ENCODE data around the gene NPY1R. TPM values are rescaled to one million over a fixed set of nuclear protein-coding genes. Genes with fewer than 3 reads are reported as not detected.

Gene NPY1R
- total RNA-seq, 2 experiments from 2014 or later = not detected

DNA sequence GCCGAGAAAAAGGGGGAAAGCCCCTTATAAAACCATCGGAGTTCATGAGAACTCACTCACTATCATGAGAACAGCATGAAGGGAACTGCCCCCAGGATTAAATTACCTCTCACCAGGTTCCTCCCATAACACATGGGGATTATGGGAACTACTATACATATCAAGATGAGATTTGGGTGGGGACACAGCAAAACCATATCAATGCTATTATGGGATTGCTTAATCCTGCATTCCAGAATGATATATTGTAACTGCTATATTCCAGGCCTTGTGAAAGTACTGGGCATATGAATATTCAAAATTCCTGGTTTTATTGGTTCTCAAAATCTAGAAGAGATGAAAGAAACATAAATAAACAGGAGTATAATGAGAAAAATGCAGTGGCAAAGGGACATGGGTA, 29.3 kb downstream of the NPY1R start:
- no peaks in the 10 kb centered on the region for H3K9me3 Mint-ChIP-seq
- H3K9me3 ChIP-seq (ENCODE audit: control insufficient read depth in 1 of 2, insufficient read depth in 1 of 2, low read length in 2 of 2) = no peaks in the 10 kb centered on the region
- no peaks in the 10 kb centered on the region for H3K4me1 ChIP-seq (ENCODE audit: insufficient read depth, low read length)
- TF ChIP-seq, protein P1, sequence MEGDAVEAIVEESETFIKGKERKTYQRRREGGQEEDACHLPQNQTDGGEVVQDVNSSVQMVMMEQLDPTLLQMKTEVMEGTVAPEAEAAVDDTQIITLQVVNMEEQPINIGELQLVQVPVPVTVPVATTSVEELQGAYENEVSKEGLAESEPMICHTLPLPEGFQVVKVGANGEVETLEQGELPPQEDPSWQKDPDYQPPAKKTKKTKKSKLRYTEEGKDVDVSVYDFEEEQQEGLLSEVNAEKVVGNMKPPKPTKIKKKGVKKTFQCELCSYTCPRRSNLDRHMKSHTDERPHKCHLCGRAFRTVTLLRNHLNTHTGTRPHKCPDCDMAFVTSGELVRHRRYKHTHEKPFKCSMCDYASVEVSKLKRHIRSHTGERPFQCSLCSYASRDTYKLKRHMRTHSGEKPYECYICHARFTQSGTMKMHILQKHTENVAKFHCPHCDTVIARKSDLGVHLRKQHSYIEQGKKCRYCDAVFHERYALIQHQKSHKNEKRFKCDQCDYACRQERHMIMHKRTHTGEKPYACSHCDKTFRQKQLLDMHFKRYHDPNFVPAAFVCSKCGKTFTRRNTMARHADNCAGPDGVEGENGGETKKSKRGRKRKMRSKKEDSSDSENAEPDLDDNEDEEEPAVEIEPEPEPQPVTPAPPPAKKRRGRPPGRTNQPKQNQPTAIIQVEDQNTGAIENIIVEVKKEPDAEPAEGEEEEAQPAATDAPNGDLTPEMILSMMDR (IDR thresholded peaks at IDR 0.05) = no peak
- no peak overlapping the region for H3K4me3 ChIP-seq (ENCODE audit: low read length)
- H3K36me3 Mint-ChIP-seq (ENCODE audit: low read depth) = no peaks in the 10 kb centered on the region
- no peaks in the 10 kb centered on the region for H3K36me3 ChIP-seq (ENCODE audit: insufficient read depth, low read length)
- no peak overlapping the region for H3K4me3 Mint-ChIP-seq
- no peak for DNase-seq
- H3K27me3 ChIP-seq (ENCODE audit: control insufficient read depth in 1 of 2, insufficient read depth in 2 of 2, low read length in 2 of 2) = no peaks in the 10 kb centered on the region
- intact Hi-C loops (cut with DNase I, micrococcal nuclease) = no loop called here
- no peaks in the 10 kb centered on the region for H3K27me3 Mint-ChIP-seq
- no peak for ATAC-seq (ENCODE audit: poor library complexity)
- no peak overlapping the region for H3K27ac ChIP-seq (ENCODE audit: low read depth in 1 of 2, low read length in 2 of 2)
- CTCF ChIA-PET = no interaction called here
- POLR2A ChIA-PET = no interaction called here
- H3K4me1 Mint-ChIP-seq (ENCODE audit: low read depth) = no peaks in the 10 kb centered on the region
- no peak overlapping the region for H3K27ac Mint-ChIP-seq

DNA sequence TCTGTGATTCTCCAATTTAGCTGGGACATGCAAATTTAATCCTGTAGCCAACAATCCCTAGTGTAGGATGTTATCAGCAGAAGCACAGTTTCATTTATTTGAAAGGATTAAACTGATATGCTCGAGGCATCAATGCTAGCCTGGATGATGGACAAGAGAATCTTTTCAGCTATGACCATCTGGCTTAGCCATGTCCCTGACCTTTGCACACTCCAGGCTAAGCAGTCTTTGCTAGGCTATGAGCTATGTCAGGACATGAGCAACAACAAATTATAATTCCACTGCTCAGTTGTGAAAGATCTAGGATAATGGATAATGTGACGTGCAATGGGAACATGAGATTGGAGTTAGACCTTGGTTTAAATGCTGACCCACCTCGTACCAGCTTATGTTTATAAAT, 32.0 kb downstream of the NPY1R start:
- H3K36me3 Mint-ChIP-seq (ENCODE audit: low read depth) = no peaks in the 10 kb centered on the region
- TF ChIP-seq, protein P1 (IDR thresholded peaks at IDR 0.05) = no peak
- Histone ChIP-seq H3K27me3 (ENCODE audit: control insufficient read depth in 1 of 2, insufficient read depth in 2 of 2, low read length in 2 of 2) (no peaks in the 10 kb centered on the region), H3K9me3 (ENCODE audit: control insufficient read depth in 1 of 2, insufficient read depth in 1 of 2, low read length in 2 of 2) (no peaks in the 10 kb centered on the region), H3K27ac (ENCODE audit: low read depth in 1 of 2, low read length in 2 of 2) (no peak overlapping the region), H3K36me3 (ENCODE audit: insufficient read depth, low read length) (no peaks in the 10 kb centered on the region), H3K4me1 (ENCODE audit: insufficient read depth, low read length) (no peaks in the 10 kb centered on the region), H3K4me3 (ENCODE audit: low read length) (no peak overlapping the region)
- ChIA-PET POLR2A (no interaction called here), CTCF (no interaction called here)
- no peak overlapping the region for H3K27ac Mint-ChIP-seq
- no peaks in the 10 kb centered on the region for H3K9me3 Mint-ChIP-seq
- H3K4me3 Mint-ChIP-seq = no peak overlapping the region
- DNase-seq (no peak), ATAC-seq (ENCODE audit: poor library complexity) (no peak)
- no peaks in the 10 kb centered on the region for H3K27me3 Mint-ChIP-seq
- no peaks in the 10 kb centered on the region for H3K4me1 Mint-ChIP-seq (ENCODE audit: low read depth)
- intact Hi-C loops (cut with DNase I, micrococcal nuclease) = no loop called here

DNA sequence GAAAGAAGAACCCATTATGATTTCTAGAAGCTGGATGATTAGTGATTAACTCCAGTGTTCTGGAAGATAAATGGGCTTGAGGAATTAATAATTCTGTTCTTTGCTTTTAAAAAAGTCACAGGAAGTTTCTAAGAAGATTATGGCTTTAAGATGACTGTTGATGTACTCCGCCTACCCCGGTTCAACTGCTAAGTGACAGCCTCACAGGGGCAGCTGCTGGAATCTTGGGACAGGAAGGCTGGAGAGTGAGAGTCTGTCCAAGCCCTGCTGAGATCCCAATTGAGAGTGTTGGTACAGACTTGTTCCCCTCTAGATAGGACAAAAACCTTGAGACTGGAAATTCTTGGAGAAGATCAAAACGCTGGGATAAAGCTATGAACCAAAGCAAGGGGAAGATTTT, 37.3 kb downstream of the NPY1R start:
- no peak overlapping the region for H3K27ac Mint-ChIP-seq
- intact Hi-C loops (cut with DNase I, micrococcal nuclease) = no loop called here

More for the DNA sequence above, 37.3 kb downstream of the NPY1R start:
- Histone ChIP-seq H3K27ac (ENCODE audit: low read depth in 1 of 2, low read length in 2 of 2) (no peak overlapping the region), H3K4me3 (ENCODE audit: low read length) (no peak overlapping the region), H3K9me3 (ENCODE audit: control insufficient read depth in 1 of 2, insufficient read depth in 1 of 2, low read length in 2 of 2) (no peaks in the 10 kb centered on the region), H3K4me1 (ENCODE audit: insufficient read depth, low read length) (no peaks in the 10 kb centered on the region), H3K27me3 (ENCODE audit: control insufficient read depth in 1 of 2, insufficient read depth in 2 of 2, low read length in 2 of 2) (no peaks in the 10 kb centered on the region), H3K36me3 (ENCODE audit: insufficient read depth, low read length) (no peaks in the 10 kb centered on the region)
- DNase-seq (no peak), ATAC-seq (ENCODE audit: poor library complexity) (no peak)
- H3K9me3 Mint-ChIP-seq = no peaks in the 10 kb centered on the region
- H3K27me3 Mint-ChIP-seq = peaks cover 11% of the 10 kb centered on the region
- H3K36me3 Mint-ChIP-seq (ENCODE audit: low read depth) = no peaks in the 10 kb centered on the region
- TF ChIP-seq, protein P1 (IDR thresholded peaks at IDR 0.05) = no peak
- H3K4me1 Mint-ChIP-seq (ENCODE audit: low read depth) = no peaks in the 10 kb centered on the region
- POLR2A ChIA-PET = no interaction called here
- H3K4me3 Mint-ChIP-seq = no peak overlapping the region
- CTCF ChIA-PET = no interaction called here

Measured in CD4-positive, alpha-beta T cell (primary cell).